Measurements from ENCODE around the gene ZNF584.

DNA sequence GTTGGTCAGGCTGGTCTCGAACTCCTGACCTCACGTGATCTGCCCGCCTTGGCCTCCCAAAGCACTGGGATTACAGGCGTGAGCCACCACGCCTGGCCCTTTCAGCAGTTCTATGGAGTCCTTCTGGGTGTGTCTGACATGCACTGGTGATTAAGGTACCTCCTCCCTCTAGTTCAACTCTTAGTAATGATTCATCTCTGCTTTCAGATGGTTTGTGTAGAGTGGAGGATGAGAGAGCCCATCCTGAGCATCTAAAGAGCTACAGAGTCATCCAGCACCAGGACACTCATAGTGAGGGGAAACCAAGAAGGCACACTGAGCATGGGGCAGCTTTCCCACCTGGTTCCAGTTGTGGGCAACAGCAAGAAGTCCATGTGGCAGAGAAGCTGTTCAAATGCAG lies 8.2 kb downstream of the ZNF584 start:
- TF ChIP-seq POLR2A (IDR thresholded peaks at IDR 0.05) (no peak), CTCF (IDR thresholded peaks at IDR 0.05) (no peak)

Measured in transverse colon (tissue), 3 donors.